SK-N-SH (cell line): ENCODE data around the gene C1orf52. TPM values are rescaled to one million over a fixed set of nuclear protein-coding genes. Genes with fewer than 3 reads are reported as not detected.

ENCODE experiments used
- CTCF ChIA-PET: fragments of 300-600, 350-600 bp; formaldehyde crosslinking; extraction: SDS; loops from one replicate; lab custom pipeline; 2021; lab: Yijun Ruan, JAX
- POLR2A ChIA-PET: fragments of 350-600 bp; sonication (Branson Sonifier 250); formaldehyde crosslinking; extraction: SDS; loops from one replicate; lab custom pipeline; 2020; ENCODE audit warnings: antibody characterized with exemption, inconsistent platforms; lab: Yijun Ruan, JAX
- DNase-seq: peaks from one replicate; pipeline ENCODE4 v3.0.0; 2012
- H2AFZ ChIP-seq: fragments of 200-600 bp; sonication (generic); 2 replicates; pipeline ENCODE4 v1.8.1; 2016; ENCODE audit warnings: antibody characterized with exemption, mild to moderate bottlenecking, low read depth
- H3F3A ChIP-seq: fragments of 200-600 bp; sonication (generic); replicated peaks from 2 replicates; pipeline ENCODE3; 2016; ENCODE audit warnings: antibody characterized with exemption, mild to moderate bottlenecking; ENCODE audit not compliant: insufficient read depth
- H3K27ac ChIP-seq, 2 experiments: fragments of 200-500 bp in 1 of 2; fragments of 200-600 bp in 1 of 2; sonication (Bioruptor generic) in 1 of 2; sonication (generic), shearing (Covaris generic) in 1 of 2; 2 replicates each; pipeline versions ENCODE4 v1.5.1 to v1.6.1; 2014 to 2016; ENCODE audit warnings: low read depth in 2 of 2, inconsistent platforms in 1 of 2, low read length in 1 of 2, mild to moderate bottlenecking in 1 of 2, mixed read lengths in 1 of 2
- H3K27me3 ChIP-seq: fragments of 200-600 bp; sonication (generic), shearing (Covaris generic); 2 replicates; pipeline ENCODE4 v1.6.1; 2016; ENCODE audit warnings: mixed run types; ENCODE audit not compliant: insufficient read depth
- H3K36me3 ChIP-seq, 2 experiments: fragments of 200-500 bp in 1 of 2; fragments of 200-600 bp in 1 of 2; sonication (Bioruptor generic) in 1 of 2; sonication (generic) in 1 of 2; replicated peaks in 1 of 2; 2 replicates each; pipeline versions ENCODE3 to v1.5.1; 2014 to 2016; ENCODE audit warnings: low read length in 1 of 2, mild to moderate bottlenecking in 1 of 2; ENCODE audit not compliant: insufficient read depth in 2 of 2, control insufficient read depth in 1 of 2
- H3K4me1 ChIP-seq, 2 experiments: fragments of 200-500 bp in 1 of 2; fragments of 200-600 bp in 1 of 2; sonication (Bioruptor generic) in 1 of 2; sonication (generic), shearing (Covaris generic) in 1 of 2; 2 replicates each; pipeline versions ENCODE4 v1.5.1 to v1.6.1; 2014 to 2016; ENCODE audit warnings: low read depth in 1 of 2, low read length in 1 of 2, mixed run types in 1 of 2; ENCODE audit not compliant: insufficient read depth in 2 of 2, control insufficient read depth in 1 of 2
- H3K4me2 ChIP-seq: fragments of 200-600 bp; sonication (generic), shearing (Covaris generic); 2 replicates; pipeline ENCODE4 v1.6.1; 2017; ENCODE audit warnings: mixed run types
- H3K4me3 ChIP-seq, 2 experiments: fragments of 200-500 bp in 1 of 2; fragments of 200-600 bp in 1 of 2; sonication (Bioruptor generic) in 1 of 2; sonication (generic), shearing (Covaris generic) in 1 of 2; 2 replicates each; pipeline versions ENCODE4 v1.5.1 to v1.8.1; 2014 to 2016; ENCODE audit warnings: low read depth in 2 of 2, inconsistent platforms in 1 of 2, low read length in 1 of 2, mild to moderate bottlenecking in 1 of 2, mixed read lengths in 1 of 2, moderate library complexity in 1 of 2
- H3K79me2 ChIP-seq: fragments of 200-600 bp; sonication (generic); 2 replicates; pipeline ENCODE4 v1.8.1; 2017; ENCODE audit warnings: mild to moderate bottlenecking; ENCODE audit not compliant: insufficient read depth
- H3K9ac ChIP-seq: fragments of 200-600 bp; sonication (generic); 2 replicates; pipeline ENCODE4 v1.6.1; 2017; ENCODE audit warnings: mixed run types
- H3K9me2 ChIP-seq: fragments of 200-600 bp; sonication (generic); 2 replicates; pipeline ENCODE4 v1.6.1; 2017; ENCODE audit warnings: mixed run types
- H3K9me3 ChIP-seq: fragments of 200-600 bp; sonication (generic); 2 replicates; pipeline ENCODE4 v1.6.1; 2017; ENCODE audit warnings: mixed run types, mild to moderate bottlenecking, moderate library complexity
- H4K20me1 ChIP-seq: fragments of 200-600 bp; sonication (generic); 2 replicates; pipeline ENCODE4 v1.6.1; 2017; ENCODE audit warnings: mild to moderate bottlenecking, mixed run types; ENCODE audit not compliant: insufficient read depth
- ELF1 ChIP-seq: IDR thresholded peaks from 2 replicates; pipeline ENCODE4 v1.4.0; 2012
- EP300 ChIP-seq, 2 experiments: IDR thresholded peaks; 2 replicates each; pipeline versions ENCODE4 v1.4.0 to v1.6.1; 2012; ENCODE audit warnings: borderline replicate concordance in 1 of 2, low read depth in 1 of 2, low read length in 1 of 2
- FOXJ3 ChIP-seq: sonication (generic); formaldehyde crosslinking; IDR thresholded peaks from 2 replicates; pipeline ENCODE4 v1.5.1; 2020; ENCODE audit warnings: mild to moderate bottlenecking, missing genetic modification reagents
- FOXM1 ChIP-seq: IDR thresholded peaks from 2 replicates; pipeline ENCODE4 v1.4.0; 2012; ENCODE audit warnings: low read depth, mild to moderate bottlenecking
- GATA2 ChIP-seq: sonication (generic); formaldehyde crosslinking; IDR thresholded peaks from 2 replicates; pipeline ENCODE4 v1.5.0; 2020; ENCODE audit warnings: mild to moderate bottlenecking, missing genetic modification reagents
- NRF1 ChIP-seq: IDR thresholded peaks from 2 replicates; pipeline ENCODE4 v1.6.1; 2012; ENCODE audit warnings: low read depth, mild to moderate bottlenecking, low read length
- RFX5 ChIP-seq: IDR thresholded peaks from 2 replicates; pipeline ENCODE4 v1.6.1; 2012; ENCODE audit warnings: mild to moderate bottlenecking, improper control_type of control experiment, low read length
- RXRA ChIP-seq: IDR thresholded peaks from 2 replicates; pipeline ENCODE4 v1.4.0; 2012; ENCODE audit warnings: low read depth, mild to moderate bottlenecking, borderline replicate concordance
- TEAD4 ChIP-seq: IDR thresholded peaks from 2 replicates; pipeline ENCODE4 v1.4.0; 2012; ENCODE audit warnings: mild to moderate bottlenecking, borderline replicate concordance; ENCODE audit not compliant: insufficient read depth
- YY1 ChIP-seq: IDR thresholded peaks from 2 replicates; pipeline ENCODE4 v1.4.0; 2012; ENCODE audit warnings: low read depth, mild to moderate bottlenecking
- WGBS: methylation state at CpG from one replicate; pipeline ENCODE4 v1.1.6; 2017; ENCODE audit warnings: low lambda C conversion rate; 5-methylcytosine and 5-hydroxymethylcytosine counted together
- polyA plus RNA-seq, 3 experiments: library from polyadenylated mRNA; depleted of rRNA; stranded (reverse); fragments of >200 nt; gene quantifications; 2 replicates each; pipeline ENCODE4 v1.2.3, GENCODE V29; 2012
- TF ChIP-seq, protein P1 (sequence below): IDR thresholded peaks from 2 replicates; pipeline ENCODE4 v1.4.0; 2012; ENCODE audit warnings: low read depth, borderline replicate concordance
- TF ChIP-seq, protein P2 (sequence below): IDR thresholded peaks from 2 replicates; pipeline ENCODE4 v1.4.0; 2012; ENCODE audit warnings: low read depth, borderline replicate concordance

The C1orf52 gene
- polyA plus RNA-seq, 1 of the 3 experiments (the other 2 are of a cell fraction), result 23.4 TPM

DNA sequence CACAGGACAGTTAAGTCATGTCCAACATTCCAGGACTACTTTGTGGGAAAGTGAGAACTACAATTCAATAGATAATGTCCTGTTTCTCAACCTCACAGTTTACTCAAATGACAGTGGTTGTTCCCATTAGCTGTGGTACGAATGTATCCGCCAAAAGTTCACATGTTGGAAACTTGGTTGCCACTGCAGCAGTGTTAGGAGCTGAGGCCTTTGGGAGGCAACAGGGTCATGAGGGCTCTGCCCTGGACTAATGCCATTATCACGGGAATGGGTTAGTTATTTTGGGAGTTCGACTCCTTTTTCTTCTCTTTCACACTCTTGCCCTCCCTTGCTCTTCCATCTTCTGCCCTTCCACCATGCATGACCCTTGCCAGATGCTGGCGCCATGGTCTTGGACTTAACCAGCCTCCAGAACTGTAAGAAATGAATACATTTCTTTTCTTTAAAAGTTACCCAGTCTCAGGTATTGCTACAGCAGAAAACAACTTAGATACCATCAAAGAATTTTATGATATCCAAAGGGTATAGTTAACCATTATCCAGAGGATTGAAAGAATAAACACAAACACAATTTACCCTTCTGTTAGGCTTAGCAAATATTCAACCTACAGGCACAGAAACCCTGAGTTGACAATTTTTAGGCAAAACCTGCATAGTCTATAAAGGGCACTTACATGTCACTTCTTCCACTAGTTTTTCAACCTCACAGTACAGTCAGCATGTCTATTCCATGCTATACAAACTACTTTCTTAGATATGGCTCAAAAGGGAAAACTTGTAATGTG is 9.5 kb upstream of the C1orf52 start:
- ChIA-PET CTCF (interaction anchor here (1.3 to 4.6 kb wide), 3 partner anchors 10 to 324 kb away, joined by 6 to 40 read pairs (median 6); partner anchors contain the start of gene C1orf52), POLR2A (no interaction called here)
- TF ChIP-seq RXRA (no peak), GATA2 (CRISPR knock-in tag) (no peak), FOXJ3 (CRISPR knock-in tag) (no peak), NRF1 (no peak), ELF1 (no peak), TEAD4 (no peak), EP300 (IDR thresholded peaks at IDR 0.05; ENCODE audit: borderline replicate concordance in 1 of 2, low read depth in 1 of 2, low read length in 1 of 2) (no peak), YY1 (no peak), RFX5 (no peak), FOXM1 (no peak)
- TF ChIP-seq, protein P1, sequence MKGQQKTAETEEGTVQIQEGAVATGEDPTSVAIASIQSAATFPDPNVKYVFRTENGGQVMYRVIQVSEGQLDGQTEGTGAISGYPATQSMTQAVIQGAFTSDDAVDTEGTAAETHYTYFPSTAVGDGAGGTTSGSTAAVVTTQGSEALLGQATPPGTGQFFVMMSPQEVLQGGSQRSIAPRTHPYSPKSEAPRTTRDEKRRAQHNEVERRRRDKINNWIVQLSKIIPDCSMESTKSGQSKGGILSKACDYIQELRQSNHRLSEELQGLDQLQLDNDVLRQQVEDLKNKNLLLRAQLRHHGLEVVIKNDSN, result no peak
- TF ChIP-seq, protein P2, sequence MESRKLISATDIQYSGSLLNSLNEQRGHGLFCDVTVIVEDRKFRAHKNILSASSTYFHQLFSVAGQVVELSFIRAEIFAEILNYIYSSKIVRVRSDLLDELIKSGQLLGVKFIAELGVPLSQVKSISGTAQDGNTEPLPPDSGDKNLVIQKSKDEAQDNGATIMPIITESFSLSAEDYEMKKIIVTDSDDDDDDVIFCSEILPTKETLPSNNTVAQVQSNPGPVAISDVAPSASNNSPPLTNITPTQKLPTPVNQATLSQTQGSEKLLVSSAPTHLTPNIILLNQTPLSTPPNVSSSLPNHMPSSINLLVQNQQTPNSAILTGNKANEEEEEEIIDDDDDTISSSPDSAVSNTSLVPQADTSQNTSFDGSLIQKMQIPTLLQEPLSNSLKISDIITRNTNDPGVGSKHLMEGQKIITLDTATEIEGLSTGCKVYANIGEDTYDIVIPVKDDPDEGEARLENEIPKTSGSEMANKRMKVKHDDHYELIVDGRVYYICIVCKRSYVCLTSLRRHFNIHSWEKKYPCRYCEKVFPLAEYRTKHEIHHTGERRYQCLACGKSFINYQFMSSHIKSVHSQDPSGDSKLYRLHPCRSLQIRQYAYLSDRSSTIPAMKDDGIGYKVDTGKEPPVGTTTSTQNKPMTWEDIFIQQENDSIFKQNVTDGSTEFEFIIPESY, result no peak
- no peaks in the 10 kb centered on the region for H3K9me2 ChIP-seq
- 97% methylated on average over 3 of the region's 5 CpGs for WGBS
- DNase-seq, result no peak
- H3K9ac ChIP-seq, result no peak overlapping the region
- peaks cover 57 to 68% of the 10 kb centered on the region in 2 experiments for H3K36me3 ChIP-seq
- H3K79me2 ChIP-seq, result peaks cover 70% of the 10 kb centered on the region
- no peak overlapping the region for H2AFZ ChIP-seq
- no peak overlapping the region for H3K27ac ChIP-seq
- H3K9me3 ChIP-seq, result no peaks in the 10 kb centered on the region
- H4K20me1 ChIP-seq, result peaks cover 42% of the 10 kb centered on the region
- no peak overlapping the region for H3K4me3 ChIP-seq
- peaks cover 0 to 9% of the 10 kb centered on the region in 2 experiments; a peak in 2 of 4 replicates for H3K4me1 ChIP-seq
- H3K4me2 ChIP-seq, result no peak overlapping the region
- peaks cover 48% of the 10 kb centered on the region for H3F3A ChIP-seq
- H3K27me3 ChIP-seq, result no peaks in the 10 kb centered on the region

DNA sequence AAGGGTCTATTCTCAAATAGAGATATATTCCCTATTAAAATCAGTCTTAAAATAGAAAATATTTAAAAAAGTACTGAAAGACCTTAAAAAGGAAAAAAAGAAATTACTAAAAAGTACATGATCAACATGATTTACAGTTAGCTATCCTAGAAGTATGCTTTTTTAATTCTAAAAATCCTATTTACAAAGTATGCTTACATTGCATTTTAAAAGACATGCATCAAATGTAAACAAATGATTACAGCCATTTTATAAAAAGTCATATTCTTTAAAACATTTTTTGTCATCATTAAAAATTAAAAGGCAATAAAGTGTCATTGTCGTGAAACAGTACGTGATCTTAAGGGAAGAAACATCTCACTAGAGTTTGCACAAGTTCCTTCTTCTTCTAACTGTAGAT is 7.9 kb upstream of the C1orf52 start:
- no peaks in the 10 kb centered on the region for H3K9me3 ChIP-seq

More for the DNA sequence above, 7.9 kb upstream of the C1orf52 start:
- H3K79me2 ChIP-seq, result peaks cover 53% of the 10 kb centered on the region
- no peak overlapping the region for H3K27ac ChIP-seq
- ChIA-PET CTCF (interaction anchor here (1.4 to 4.6 kb wide), 3 partner anchors 8 to 322 kb away, joined by 4 to 40 read pairs (median 5); partner anchors contain the start of gene C1orf52), POLR2A (no interaction called here)
- H3K9me2 ChIP-seq, result no peaks in the 10 kb centered on the region
- peaks cover 65% of the 10 kb centered on the region for H3F3A ChIP-seq
- no peaks in the 10 kb centered on the region for H3K27me3 ChIP-seq
- H3K36me3 ChIP-seq, result peaks cover 68 to 70% of the 10 kb centered on the region in 2 experiments
- H3K4me1 ChIP-seq, result peaks cover 0 to 4% of the 10 kb centered on the region in 2 experiments; a peak in 1 of 4 replicates
- DNase-seq, result no peak
- no peak overlapping the region for H3K4me2 ChIP-seq
- H2AFZ ChIP-seq, result no peak overlapping the region
- 96% methylated on average over 2 of the region's 2 CpGs for WGBS
- no peak for TF ChIP-seq FOXJ3 (CRISPR knock-in tag)
- TF ChIP-seq EP300 (IDR thresholded peaks at IDR 0.05; ENCODE audit: borderline replicate concordance in 1 of 2, low read depth in 1 of 2, low read length in 1 of 2), result no peak
- no peak for TF ChIP-seq ELF1
- TF ChIP-seq, all 33 proteins: peak for 0
- no peak overlapping the region for H3K9ac ChIP-seq
- H3K4me3 ChIP-seq, result no peak overlapping the region
- H4K20me1 ChIP-seq, result peaks cover 26% of the 10 kb centered on the region; the same call in 1 of the 2 replicates
